Prostate gland (tissue), 2 donors: Measurements from ENCODE around the gene ZNF599. TPM values are rescaled to one million over a fixed set of nuclear protein-coding genes. Genes with fewer than 3 reads are reported as not detected.

Source experiments
- DNase-seq: peaks from one replicate; pipeline ENCODE4 v3.0.0-alpha.2; 2019; ENCODE audit warnings: low spot score
- H3K27ac ChIP-seq, 2 donors: fragments of 200-600 bp; sonication (generic); 2 replicates each; pipeline ENCODE4 v1.5.1; 2017 to 2019
- H3K27me3 ChIP-seq: fragments of 200-600 bp; sonication (generic); replicated peaks from 2 replicates; pipeline ENCODE4 v1.5.1; 2019; ENCODE audit not compliant: insufficient read depth
- H3K36me3 ChIP-seq, 2 donors: fragments of 200-600 bp; sonication (generic); 1 replicate in 1 of 2; 2 replicates in 1 of 2; pipeline versions ENCODE4 v1.5.1 to v1.8.1; 2017 to 2019
- H3K4me1 ChIP-seq: fragments of 200-600 bp; sonication (generic); replicated peaks from 2 replicates; pipeline ENCODE4 v1.5.1; 2019
- H3K4me3 ChIP-seq, 2 donors: fragments of 200-600 bp; sonication (generic); 2 replicates each; pipeline ENCODE4 v1.5.1; 2017 to 2019
- H3K9me3 ChIP-seq: fragments of 200-600 bp; sonication (generic); 2 replicates; pipeline ENCODE4 v1.5.1; 2017
- POLR2A ChIP-seq: fragments of 450-650 bp; IDR thresholded peaks from one replicate; pipeline ENCODE4 v1.6.1; 2016; ENCODE audit warnings: antibody characterized with exemption, mild to moderate bottlenecking
- POLR2AphosphoS5 ChIP-seq: sonication (generic); formaldehyde crosslinking; IDR thresholded peaks from one replicate; pipeline ENCODE4 v1.6.1; 2017; ENCODE audit warnings: antibody characterized with exemption
- WGBS: methylation state at CpG from one replicate; pipeline ENCODE4 v1.1.5; 2018; 5-methylcytosine and 5-hydroxymethylcytosine counted together
- intact Hi-C: fragments of 100-400 bp; cut with DNase I; formaldehyde crosslinking; loops from one replicate; pipeline ENCODE4 v1.14.2; 2022
- total RNA-seq, 2 donors: library from RNA; depleted of rRNA; stranded (reverse); fragments of >200 nt; gene quantifications; one replicate each; pipeline ENCODE4 v1.1.0, GENCODE V29; 2016
- TF ChIP-seq, protein P1 (sequence below), 4 experiments: fragments of 200-600 bp in 2 of 4; fragments of 450-650 bp in 2 of 4; sonication (generic) in 2 of 4; IDR thresholded peaks; 1 replicate in 3 of 4; 2 replicates in 1 of 4; pipeline ENCODE4 v1.5.1; 2016 to 2019; ENCODE audit warnings: antibody characterized with exemption in 4 of 4, mild to moderate bottlenecking in 2 of 4, moderate library complexity in 2 of 4

The ZNF599 gene
- total RNA-seq, 2 donors from 2014 or later, result 14.8 to 19.3 TPM

DNA sequence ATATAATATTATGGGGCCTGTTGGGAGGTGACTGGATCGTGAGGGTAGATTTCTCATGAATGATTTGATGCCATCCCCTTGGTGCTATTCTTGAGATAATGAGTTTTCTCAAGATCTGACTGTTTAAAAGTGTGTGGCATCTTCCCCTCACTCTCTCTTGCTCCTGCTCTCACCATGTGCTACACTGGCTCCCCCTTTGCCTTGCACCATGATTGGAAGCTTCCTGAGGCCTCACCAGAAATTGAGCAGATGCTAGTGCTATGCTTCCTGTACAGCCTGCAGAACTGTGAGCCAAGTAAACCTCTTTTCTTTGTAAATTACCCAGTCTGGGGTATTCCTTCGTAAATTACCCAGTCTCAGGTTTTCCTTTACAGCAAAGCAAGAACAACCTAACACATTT, 1.8 kb upstream of the ZNF599 start:
- no peak for DNase-seq
- Histone ChIP-seq H3K4me1 (no peaks in the 10 kb centered on the region), H3K36me3 (no peaks in the 10 kb centered on the region), H3K27me3 (no peaks in the 10 kb centered on the region), H3K27ac (no peak overlapping the region), H3K9me3 (no peaks in the 10 kb centered on the region), H3K4me3 (no peak overlapping the region)
- TF ChIP-seq POLR2A (no peak), POLR2AphosphoS5 (no peak)
- TF ChIP-seq, protein P1, sequence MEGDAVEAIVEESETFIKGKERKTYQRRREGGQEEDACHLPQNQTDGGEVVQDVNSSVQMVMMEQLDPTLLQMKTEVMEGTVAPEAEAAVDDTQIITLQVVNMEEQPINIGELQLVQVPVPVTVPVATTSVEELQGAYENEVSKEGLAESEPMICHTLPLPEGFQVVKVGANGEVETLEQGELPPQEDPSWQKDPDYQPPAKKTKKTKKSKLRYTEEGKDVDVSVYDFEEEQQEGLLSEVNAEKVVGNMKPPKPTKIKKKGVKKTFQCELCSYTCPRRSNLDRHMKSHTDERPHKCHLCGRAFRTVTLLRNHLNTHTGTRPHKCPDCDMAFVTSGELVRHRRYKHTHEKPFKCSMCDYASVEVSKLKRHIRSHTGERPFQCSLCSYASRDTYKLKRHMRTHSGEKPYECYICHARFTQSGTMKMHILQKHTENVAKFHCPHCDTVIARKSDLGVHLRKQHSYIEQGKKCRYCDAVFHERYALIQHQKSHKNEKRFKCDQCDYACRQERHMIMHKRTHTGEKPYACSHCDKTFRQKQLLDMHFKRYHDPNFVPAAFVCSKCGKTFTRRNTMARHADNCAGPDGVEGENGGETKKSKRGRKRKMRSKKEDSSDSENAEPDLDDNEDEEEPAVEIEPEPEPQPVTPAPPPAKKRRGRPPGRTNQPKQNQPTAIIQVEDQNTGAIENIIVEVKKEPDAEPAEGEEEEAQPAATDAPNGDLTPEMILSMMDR (IDR thresholded peaks at IDR 0.05), result no peak
- WGBS, result 73% methylated on average over 2 of the region's 2 CpGs
- intact Hi-C loops, result loop anchor here (5.0 kb wide), 1 partner anchor 43 kb away; the partner anchor contains the start of gene ZNF181

DNA sequence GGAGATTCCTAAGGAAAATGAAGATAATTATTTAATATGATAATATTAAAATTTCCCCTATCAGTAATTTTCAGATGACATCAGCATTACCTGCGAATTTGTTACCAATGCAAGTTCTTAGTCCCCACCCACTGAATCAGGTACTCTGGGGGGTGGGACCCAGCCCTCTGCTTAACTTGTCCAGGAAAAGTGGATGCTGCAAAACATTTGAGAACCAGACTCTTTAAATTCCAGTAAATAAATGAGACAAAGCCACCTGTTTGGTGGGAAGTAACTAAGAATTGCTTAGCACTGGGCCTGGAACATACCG, 495 bp upstream of the ZNF599 start:
- no peaks in the 10 kb centered on the region for H3K4me1 ChIP-seq
- H3K36me3 ChIP-seq, result no peaks in the 10 kb centered on the region
- peak overlapping the region in 1 of 2 donors; percentile 68 for H3K4me3 ChIP-seq
- DNase-seq, result no peak
- TF ChIP-seq POLR2AphosphoS5 (no peak), POLR2A (no peak)
- TF ChIP-seq, protein P1 (IDR thresholded peaks at IDR 0.05), result no peak
- H3K9me3 ChIP-seq, result no peaks in the 10 kb centered on the region
- H3K27me3 ChIP-seq, result no peaks in the 10 kb centered on the region
- 73% methylated on average over 2 of the region's 2 CpGs for whole genome bisulfite sequencing
- intact Hi-C loops, result loop anchor here (5.0 kb wide), 1 partner anchor 41 kb away; the partner anchor contains the start of gene ZNF181
- H3K27ac ChIP-seq, result no peak overlapping the region

DNA sequence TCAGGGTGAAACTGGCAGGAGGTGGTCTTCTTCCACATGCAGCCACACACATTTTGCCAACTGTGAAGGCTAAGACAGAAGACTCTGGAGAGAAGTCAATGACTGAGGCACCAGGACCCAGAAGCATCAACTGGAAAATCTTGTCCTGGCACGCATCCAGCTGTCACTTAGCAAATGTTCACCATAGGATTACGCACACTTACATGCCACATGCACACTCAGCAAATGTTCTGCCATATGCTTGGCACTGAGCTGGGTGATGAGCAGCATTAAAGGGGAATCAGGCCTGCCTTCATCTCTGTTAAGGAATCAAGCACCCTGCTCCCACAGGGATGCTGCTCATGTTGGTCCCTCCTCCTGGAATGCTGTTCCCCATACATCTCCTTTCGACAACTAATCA, 5.1 kb downstream of the ZNF599 start:
- no peak for DNase-seq

DNA sequence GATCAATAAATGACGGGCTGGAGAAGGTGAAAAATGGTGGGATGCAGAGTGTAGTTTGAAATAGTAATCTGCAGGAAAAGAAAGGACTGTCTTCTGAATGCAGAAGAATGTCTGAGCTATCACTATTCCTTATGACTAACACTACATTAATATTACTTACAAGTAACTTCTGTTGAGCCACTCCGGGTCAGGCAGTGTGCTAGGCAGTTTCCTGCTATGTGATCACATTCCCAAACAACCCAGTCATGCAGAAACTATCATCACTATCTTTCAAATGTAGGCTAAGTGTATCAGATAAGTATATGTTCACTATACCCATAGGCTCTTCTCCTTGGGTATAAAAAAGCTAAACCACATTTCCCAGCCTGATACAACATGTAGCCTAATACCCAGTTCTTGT, 6.6 kb downstream of the ZNF599 start:
- H3K9me3 ChIP-seq, result no peaks in the 10 kb centered on the region
- H3K4me1 ChIP-seq, result no peaks in the 10 kb centered on the region
- WGBS, result 93% methylated on average over 2 of the region's 2 CpGs
- intact Hi-C loops, result no loop called here
- H3K4me3 ChIP-seq, result no peak overlapping the region
- TF ChIP-seq, protein P1 (IDR thresholded peaks at IDR 0.05), result no peak
- TF ChIP-seq POLR2AphosphoS5 (no peak), POLR2A (no peak)
- no peaks in the 10 kb centered on the region for H3K27me3 ChIP-seq
- peaks cover 6 to 12% of the 10 kb centered on the region in 2 donors for H3K36me3 ChIP-seq
- H3K27ac ChIP-seq, result no peak overlapping the region
- DNase-seq, result no peak

More for the DNA sequence above, 5.1 kb downstream of the ZNF599 start:
- no peak overlapping the region for H3K27ac ChIP-seq
- no peaks in the 10 kb centered on the region for H3K27me3 ChIP-seq
- TF ChIP-seq POLR2AphosphoS5 (no peak), POLR2A (no peak)
- TF ChIP-seq, protein P1 (IDR thresholded peaks at IDR 0.05), result no peak
- intact Hi-C loops, result no loop called here
- WGBS, result 93% methylated on average over 3 of the region's 3 CpGs
- no peaks in the 10 kb centered on the region for H3K9me3 ChIP-seq
- H3K36me3 ChIP-seq, result peaks cover 6 to 12% of the 10 kb centered on the region in 2 donors
- no peak overlapping the region for H3K4me3 ChIP-seq
- no peaks in the 10 kb centered on the region for H3K4me1 ChIP-seq

DNA sequence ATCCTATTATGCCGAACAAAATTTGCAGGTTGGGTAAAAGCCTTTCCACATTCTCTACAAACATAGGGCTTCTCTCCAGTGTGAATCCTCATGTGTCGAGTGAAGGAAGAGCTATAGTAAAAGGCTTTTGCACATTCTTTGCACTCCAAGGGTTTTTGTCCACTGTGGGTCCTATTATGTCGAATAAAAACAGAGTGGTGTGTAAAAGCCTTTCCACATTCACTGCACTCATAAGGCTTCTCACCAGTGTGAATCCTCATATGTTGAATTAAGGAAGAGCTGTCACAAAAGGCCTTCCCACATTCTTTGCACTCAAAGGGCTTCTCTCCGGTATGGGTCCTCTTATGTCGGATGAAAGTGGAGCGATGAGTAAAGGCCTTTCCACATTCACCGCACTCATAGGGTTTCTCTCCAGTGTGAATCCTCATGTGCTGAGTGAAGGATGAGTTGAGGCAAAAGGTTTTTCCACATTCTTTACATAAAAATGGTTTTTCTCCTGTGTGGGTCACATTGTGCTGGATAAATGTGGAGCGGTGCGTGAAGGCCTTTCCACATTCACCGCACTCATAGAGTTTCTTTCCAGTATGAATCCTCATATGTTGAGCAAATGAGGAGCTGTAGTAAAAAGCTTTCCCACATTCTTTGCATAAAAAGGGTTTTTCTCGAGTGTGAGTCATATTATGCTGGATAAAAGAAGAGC, 13.6 kb downstream of the ZNF599 start:
- Histone ChIP-seq H3K4me1 (no peaks in the 10 kb centered on the region), H3K9me3 (no peaks in the 10 kb centered on the region), H3K4me3 (no peak overlapping the region), H3K27me3 (no peaks in the 10 kb centered on the region), H3K36me3 (peaks cover 0 to 4% of the 10 kb centered on the region in 2 donors), H3K27ac (no peak overlapping the region)
- TF ChIP-seq, protein P1 (IDR thresholded peaks at IDR 0.05), result no peak
- no peak for TF ChIP-seq POLR2A
- no peak for TF ChIP-seq POLR2AphosphoS5
- intact Hi-C loops, result no loop called here
- no peak for DNase-seq
- WGBS, result 95% methylated on average over 11 of the region's 11 CpGs
